HL-60 (cell line): ENCODE measurements around the gene PDGFD.

Experiments
- CTCF ChIP-seq: IDR thresholded peaks from one replicate; pipeline ENCODE4 v1.5.1; 2011; ENCODE audit warnings: low read length, control low read depth, inconsistent platforms; ENCODE audit not compliant: insufficient read depth
- GABPA ChIP-seq: IDR thresholded peaks from 2 replicates; pipeline ENCODE4 v1.6.1; 2012; ENCODE audit warnings: low read depth
- POLR2AphosphoS5 ChIP-seq: IDR thresholded peaks from 2 replicates; pipeline ENCODE4 v1.6.1; 2012; ENCODE audit warnings: low read depth
- REST ChIP-seq: IDR thresholded peaks from 2 replicates; pipeline ENCODE4 v1.6.1; 2012; ENCODE audit warnings: low read depth; ENCODE audit not compliant: insufficient replicate concordance

GRCh38 chr11:103964390-103964789, 199.6 kb downstream of the PDGFD start:
- TF ChIP-seq CTCF (no peak), POLR2AphosphoS5 (no peak), REST (no peak), GABPA (no peak)
